Measurements from ENCODE around the gene LCTL.
"Not testable (repeated sequence)": the region's sequence is repeated elsewhere in the genome, so short reads cannot be mapped to it uniquely, and the experiment has no call there.

LCTL gene

DNA sequence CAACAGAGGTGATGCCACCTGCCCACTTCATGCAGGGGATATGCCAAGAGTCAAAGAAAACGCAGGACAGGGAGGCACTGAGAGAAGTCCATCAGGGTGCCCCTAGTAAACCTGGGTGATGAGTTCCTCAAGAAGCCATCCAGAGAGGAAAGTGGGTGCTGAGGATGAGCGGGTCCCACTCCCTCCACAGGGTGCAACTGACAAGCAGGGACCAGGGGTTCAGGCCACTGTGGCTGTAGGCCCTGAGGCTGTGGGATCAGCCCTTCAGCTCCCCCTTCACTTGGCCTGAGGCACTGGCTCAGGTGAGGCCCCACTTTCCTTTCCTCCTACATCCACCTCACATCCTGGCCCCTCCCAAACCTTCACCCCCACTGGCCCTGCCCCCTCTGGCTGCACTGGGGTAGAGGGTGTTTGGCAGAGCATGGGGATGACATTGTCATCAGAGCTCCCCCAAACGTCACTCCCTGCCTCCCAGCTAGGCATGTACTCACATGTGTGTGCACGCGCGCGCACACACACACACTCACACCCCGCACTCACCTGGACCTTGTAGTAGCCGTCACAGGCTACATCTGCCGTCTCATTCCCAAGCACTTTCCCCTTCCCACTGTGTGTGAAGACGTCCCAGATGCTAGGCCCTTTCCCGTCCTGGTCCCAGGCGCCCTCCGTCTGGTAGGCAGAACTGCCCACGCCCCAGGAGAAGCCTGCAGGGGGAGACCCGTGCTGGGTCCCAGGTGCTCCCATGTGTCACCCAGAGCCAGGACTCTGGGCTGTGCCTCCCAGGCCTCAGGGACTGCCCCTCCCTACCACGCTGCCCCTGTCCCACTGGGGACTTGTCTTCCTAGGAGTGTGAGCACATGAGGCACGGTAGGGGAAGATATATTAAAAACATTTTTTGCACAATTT lies 1.4 kb downstream of the LCTL start:
- DNase-seq, result no peak

GRCh38 chr15:66563566-66564110 lies 2.2 kb downstream of the LCTL start:
- no peak for DNase-seq

DNA sequence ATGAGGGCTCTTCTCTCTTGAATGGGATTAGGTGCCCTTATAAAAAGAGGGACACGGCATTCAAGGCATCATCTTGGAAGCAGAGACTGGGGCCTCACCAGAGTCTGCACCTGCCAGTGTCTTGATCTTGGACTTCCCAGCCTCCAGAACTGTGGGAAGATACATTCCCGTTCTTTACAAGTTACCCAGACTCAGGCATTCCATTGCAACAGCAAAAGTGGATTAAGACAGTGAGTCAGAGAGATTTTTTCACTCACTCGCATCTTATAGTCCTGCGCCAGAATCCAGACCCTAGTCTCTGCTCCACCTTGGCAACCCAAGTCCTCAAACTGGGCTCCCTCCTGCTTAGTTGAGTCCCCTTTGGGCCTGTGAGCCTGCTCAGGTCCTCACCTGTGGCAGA lies 2.7 kb downstream of the LCTL start:
- DNase-seq, result no peak

DNA sequence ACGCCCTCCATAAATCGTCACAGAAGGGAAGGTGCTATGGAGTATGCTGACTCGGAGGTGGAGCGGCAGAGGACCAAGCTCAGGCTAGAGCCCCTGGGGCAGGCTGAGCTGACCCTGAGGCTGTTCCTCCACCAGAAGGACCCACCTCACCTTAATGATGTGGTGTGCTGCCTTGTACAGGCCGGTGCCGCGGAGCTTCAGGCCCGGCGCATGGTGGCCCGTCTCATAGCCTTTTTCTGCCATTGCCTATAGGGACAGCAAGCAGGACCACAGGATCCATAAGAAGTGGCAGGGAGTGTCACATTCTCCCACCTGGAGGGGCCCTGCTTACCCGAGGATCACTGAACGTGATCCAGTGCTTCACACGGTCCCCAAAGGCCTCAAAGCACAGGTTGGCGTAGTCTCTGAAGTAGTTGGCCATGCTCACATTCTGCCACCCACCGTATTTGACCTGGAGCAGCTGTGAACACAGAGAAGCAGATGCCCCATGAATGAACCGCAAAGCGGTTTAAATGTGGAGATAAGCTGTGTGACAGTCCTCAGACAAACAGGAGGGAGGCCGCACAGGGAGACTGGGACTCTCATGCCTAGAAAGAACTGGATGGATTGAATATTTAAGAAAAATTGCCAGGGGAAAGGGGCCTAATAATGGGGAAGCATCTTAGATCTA lies 4.8 kb downstream of the LCTL start:
- DNase-seq, result no peak

- no peak for DNase-seq
Measured at GRCh38 chr15:66558271-66558670, 7.5 kb downstream of the LCTL start.

DNA sequence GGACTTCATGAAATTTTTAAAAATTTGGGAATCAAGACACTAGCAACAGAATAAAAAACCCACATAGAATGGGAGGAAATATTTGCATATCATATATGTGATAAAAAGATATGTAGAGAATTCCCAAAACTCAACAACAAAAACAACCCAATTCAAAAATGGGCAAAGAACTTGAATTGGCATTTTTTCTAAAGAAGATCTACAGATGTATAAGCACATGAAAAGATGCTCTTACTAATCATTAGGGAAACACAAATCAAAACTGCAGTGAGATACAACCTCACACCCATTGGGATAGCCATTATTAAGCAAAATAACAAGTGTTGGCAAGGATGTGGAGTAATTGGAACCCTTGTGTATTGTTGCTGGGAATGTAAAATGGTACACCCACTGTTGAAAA lies 10.1 kb downstream of the LCTL start:
- DNase-seq, result no peak

GRCh38 chr15:66545255-66545654 lies 20.5 kb downstream of the LCTL start:
- DNase-seq, result no peak

GRCh38 chr15:66542896-66543295 lies 22.9 kb downstream of the LCTL start:
- no peak for DNase-seq

- no peak for DNase-seq
Measured at GRCh38 chr15:66535056-66535455, 30.7 kb downstream of the LCTL start.

GRCh38 chr15:66524838-66525237 lies 41.0 kb downstream of the LCTL start:
- DNase-seq, result no peak

GRCh38 chr15:66523926-66524325 lies 41.9 kb downstream of the LCTL start:
- DNase-seq, result no peak

GRCh38 chr15:66515901-66516322 lies 49.9 kb downstream of the LCTL start:
- DNase-seq, result no peak

DNA sequence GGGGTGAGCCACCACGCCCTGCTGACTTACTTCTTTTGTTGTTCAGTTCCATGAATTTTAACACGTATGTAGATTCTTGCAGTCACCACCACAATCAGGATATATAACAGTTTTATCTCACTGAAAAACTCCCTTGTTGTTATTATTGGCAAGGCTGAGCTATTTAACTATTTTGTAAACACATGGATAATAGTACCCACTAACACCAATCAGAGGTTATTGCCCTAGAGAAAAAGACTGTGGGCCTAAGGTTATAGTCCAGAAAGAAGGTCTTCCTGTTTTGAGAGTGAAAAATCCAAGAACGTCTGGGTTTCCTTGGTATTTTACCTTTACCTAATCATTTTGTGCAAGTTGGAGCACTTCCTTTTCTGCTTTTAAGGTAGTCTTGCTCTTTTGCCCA lies 51.2 kb downstream of the LCTL start:
- no peak for DNase-seq

DNA sequence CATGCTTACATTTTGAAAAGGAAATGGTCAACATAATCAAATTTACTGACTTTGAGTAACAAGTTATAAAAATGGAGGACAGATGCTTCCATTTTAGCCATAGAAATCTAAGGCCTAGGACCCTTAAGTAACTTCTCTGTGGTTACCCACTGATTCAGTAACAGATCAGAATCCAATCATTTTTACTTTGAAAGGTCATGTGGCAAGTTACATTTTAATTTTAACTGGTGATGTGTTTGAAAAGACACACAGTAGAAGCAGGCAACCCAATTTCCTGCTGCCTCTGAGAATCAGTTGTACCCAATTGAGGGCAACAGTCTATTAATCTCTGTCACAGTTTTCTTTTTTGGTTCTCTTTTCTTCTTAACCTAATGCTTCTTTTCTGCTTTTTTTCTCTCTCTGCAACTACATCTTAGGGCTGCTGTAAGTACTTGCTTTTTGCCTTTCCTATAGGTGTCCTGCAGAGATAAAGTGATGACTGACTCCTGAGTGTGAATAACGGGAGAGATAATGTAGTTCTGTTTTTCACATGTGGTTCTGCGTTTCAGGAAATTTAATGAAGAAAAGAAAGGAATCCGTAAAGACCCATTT lies 57.4 kb downstream of the LCTL start:
- DNase-seq, result no peak

DNA sequence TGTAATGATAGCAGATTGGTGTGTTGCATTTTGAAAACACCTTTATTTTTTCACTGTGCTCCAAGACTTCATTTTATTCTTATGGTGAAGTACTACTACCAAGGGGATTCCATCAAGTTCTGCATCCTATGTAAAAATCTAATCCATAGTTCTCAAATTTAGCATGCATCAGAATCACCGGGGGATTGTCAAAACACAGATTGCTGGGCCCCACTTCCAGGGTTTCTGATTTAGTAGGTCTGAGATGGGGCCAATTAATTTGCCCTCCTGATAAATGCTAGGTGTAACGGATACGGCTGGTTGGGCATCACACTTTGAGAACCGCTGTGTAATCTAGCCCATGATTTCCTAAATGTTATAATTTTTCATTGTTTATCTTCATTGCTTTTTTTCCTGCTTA lies 60.0 kb downstream of the LCTL start:
- DNase-seq, result no peak

DNA sequence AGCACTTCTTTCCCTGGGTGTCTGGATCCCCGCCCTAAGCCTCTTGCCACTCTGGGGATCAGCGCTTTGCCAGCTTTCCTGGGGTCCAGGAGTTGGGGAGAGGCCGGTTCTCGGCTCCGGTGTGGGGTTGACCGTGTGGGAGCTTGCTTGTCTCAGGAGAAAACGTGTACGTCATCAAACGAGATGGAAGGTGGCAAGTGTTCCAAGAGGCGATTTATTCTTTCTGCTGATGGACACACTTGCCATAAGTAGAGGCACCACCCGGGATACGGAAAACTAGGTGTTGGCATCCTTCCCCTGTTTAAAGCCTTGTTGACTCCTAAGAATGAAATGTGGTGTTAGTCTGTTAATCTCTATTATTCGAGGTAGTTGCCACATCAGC lies 60.4 kb downstream of the LCTL start:
- DNase-seq, result no peak

GRCh38 chr15:66504563-66505429 lies 61.0 kb downstream of the LCTL start, which contains the start of the genes RPL4 and ZWILCH:
Gene RPL4 (minus strand): TSS chr15:66504855. CDS start chr15:66504790, 65 bp downstream.
Gene ZWILCH (plus strand): TSS chr15:66505326. CDS start chr15:66505339, 13 bp downstream.
- DNase-seq, result peak; percentile 70

GRCh38 chr15:66503780-66504562 lies 61.8 kb downstream of the LCTL start:
- DNase-seq, result no peak

- DNase-seq, result not testable (repeated sequence)
Measured at GRCh38 chr15:66503041-66503648, 62.7 kb downstream of the LCTL start.

- DNase-seq, result no peak
Measured at GRCh38 chr15:66502491-66502890, 63.3 kb downstream of the LCTL start.

- DNase-seq, result not testable (repeated sequence)
Measured at GRCh38 chr15:66500346-66500745, 65.5 kb downstream of the LCTL start.

Data from DMS 273 treated with DMSO at 0.1 percent for 48 hours (cell line).